GM12892 (cell line): ENCODE data around the gene LSM7.
"Not testable (repeated sequence)": the region's sequence is repeated elsewhere in the genome, so short reads cannot be mapped to it uniquely, and the experiment has no call there.

Experiments used
- POLR2A ChIP-seq: IDR thresholded peaks from 2 replicates; pipeline ENCODE4 v1.6.1; 2011; ENCODE audit warnings: low read depth, low read length, control low read depth
- POLR2AphosphoS5 ChIP-seq: IDR thresholded peaks from 2 replicates; pipeline ENCODE4 v1.6.1; 2011; ENCODE audit warnings: low read depth, low read length, control low read depth
- TAF1 ChIP-seq: IDR thresholded peaks from 2 replicates; pipeline ENCODE4 v1.6.1; 2011; ENCODE audit warnings: low read depth, mild to moderate bottlenecking, control low read depth, low read length, borderline replicate concordance

GRCh38 chr19:2281265-2282061 lies 46.9 kb downstream of the LSM7 start:
- TF ChIP-seq POLR2AphosphoS5, POLR2A, TAF1: not testable (repeated sequence)
